Measurements from ENCODE around the gene ART1.

Gene ART1

DNA sequence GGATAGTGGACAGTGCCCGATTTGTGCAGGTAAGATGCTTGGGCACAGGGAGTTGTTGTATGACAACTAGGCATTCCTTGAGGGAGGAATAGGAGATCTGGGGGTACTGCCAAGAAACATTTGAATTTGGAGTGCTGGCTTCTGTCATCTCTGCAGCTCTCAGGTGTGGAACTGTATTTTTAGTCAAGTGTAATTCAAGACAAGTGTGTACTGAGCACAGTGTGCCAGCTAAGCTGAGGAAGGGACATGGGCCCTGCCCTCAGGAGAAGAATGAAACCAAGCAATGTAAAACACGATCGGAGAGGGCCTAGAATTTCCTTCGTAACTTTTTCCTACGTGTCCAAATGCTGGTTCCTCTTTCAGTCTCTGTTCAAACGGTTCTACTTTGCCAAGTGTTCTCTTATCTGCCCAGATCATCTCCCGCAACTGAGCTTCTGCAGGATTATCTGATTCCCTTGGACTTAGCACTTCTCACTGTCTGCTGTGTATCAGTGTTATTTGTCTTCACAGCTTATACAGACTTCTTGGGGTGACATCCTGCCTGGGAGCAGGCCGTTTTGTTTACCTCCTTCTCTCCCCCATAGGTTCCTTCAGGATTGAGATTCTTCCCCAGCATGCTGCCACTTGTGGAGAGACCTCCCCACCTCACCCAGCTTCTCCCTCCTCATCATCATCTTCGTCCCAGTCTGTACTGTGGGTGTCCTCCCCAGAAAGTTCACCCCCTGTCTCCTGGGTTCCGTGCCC lies 30.8 kb upstream of the ART1 start:
- Histone ChIP-seq H3K4me3 (ENCODE audit: low read depth in 1 of 2, low read length in 2 of 2) (no peak overlapping the region), H3K36me3 (ENCODE audit: control insufficient read depth in 1 of 2, insufficient read depth in 2 of 2, low read length in 2 of 2) (no peaks in the 10 kb centered on the region), H3K27ac (ENCODE audit: low read depth, low read length) (no peak overlapping the region), H3K4me1 (ENCODE audit: control insufficient read depth in 1 of 2, insufficient read depth in 2 of 2, low read length in 2 of 2) (peaks cover 0 to 4% of the 10 kb centered on the region in 2 donors), H3K9ac (ENCODE audit: low read depth in 1 of 2, low read length in 2 of 2) (no peak overlapping the region), H3K9me3 (ENCODE audit: control insufficient read depth in 1 of 2, low read length in 2 of 2) (peaks cover 0 to 6% of the 10 kb centered on the region in 2 donors), H3K27me3 (ENCODE audit: control insufficient read depth in 1 of 2, insufficient read depth in 2 of 2, low read length in 2 of 2) (no peaks in the 10 kb centered on the region)

DNA sequence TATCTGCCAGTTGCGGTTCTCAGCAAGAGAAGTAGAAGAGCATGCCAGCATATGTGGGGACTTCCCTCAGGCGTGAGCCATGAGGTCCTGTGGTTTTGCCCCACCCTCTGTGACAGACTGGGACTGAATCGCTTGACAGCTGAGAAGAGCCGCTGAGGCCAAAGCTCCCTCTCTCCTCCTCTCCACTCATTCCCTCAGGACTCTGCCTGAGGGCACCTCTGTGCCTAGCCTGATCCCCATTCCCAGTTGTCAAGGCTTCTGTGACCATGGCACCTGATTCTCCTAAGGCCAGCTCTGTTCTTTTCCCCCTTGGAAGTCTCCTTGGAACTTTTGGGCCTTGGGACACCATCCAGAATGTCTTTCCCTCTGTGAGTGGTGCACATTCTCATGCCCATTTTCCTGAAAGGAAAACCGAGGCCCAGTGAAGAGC lies 30.2 kb upstream of the ART1 start:
- Histone ChIP-seq H3K9me3 (ENCODE audit: control insufficient read depth in 1 of 2, low read length in 2 of 2) (peaks cover 0 to 6% of the 10 kb centered on the region in 2 donors), H3K4me1 (ENCODE audit: control insufficient read depth in 1 of 2, insufficient read depth in 2 of 2, low read length in 2 of 2) (peaks cover 0 to 4% of the 10 kb centered on the region in 2 donors), H3K36me3 (ENCODE audit: control insufficient read depth in 1 of 2, insufficient read depth in 2 of 2, low read length in 2 of 2) (no peaks in the 10 kb centered on the region), H3K9ac (ENCODE audit: low read depth in 1 of 2, low read length in 2 of 2) (no peak overlapping the region), H3K27me3 (ENCODE audit: control insufficient read depth in 1 of 2, insufficient read depth in 2 of 2, low read length in 2 of 2) (no peaks in the 10 kb centered on the region), H3K4me3 (ENCODE audit: low read depth in 1 of 2, low read length in 2 of 2) (no peak overlapping the region), H3K27ac (ENCODE audit: low read depth, low read length) (no peak overlapping the region)

DNA sequence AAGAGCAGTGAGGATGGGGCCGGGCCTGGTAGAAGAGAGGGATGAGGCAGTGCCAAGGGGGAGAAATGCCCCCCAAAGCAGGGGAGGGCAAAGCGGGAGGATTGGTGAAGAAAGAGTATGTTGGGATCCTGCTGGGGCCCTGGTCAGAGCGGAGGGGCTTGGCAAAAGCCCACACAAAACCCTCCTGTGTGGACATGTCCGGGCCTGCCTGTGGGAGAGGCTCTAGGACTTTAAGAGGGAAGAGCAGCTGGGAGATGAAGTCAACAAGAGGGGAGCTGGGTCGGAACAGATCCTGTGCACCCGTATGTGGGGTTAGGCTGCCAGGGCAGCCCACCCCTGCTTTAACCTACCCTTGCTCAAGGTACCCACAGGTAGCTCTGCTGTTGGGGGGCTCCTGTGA lies 28.9 kb upstream of the ART1 start:
- Histone ChIP-seq H3K9me3 (ENCODE audit: control insufficient read depth in 1 of 2, low read length in 2 of 2) (peaks cover 0 to 6% of the 10 kb centered on the region in 2 donors), H3K9ac (ENCODE audit: low read depth in 1 of 2, low read length in 2 of 2) (no peak overlapping the region), H3K27me3 (ENCODE audit: control insufficient read depth in 1 of 2, insufficient read depth in 2 of 2, low read length in 2 of 2) (no peaks in the 10 kb centered on the region), H3K36me3 (ENCODE audit: control insufficient read depth in 1 of 2, insufficient read depth in 2 of 2, low read length in 2 of 2) (no peaks in the 10 kb centered on the region), H3K4me3 (ENCODE audit: low read depth in 1 of 2, low read length in 2 of 2) (no peak overlapping the region), H3K4me1 (ENCODE audit: control insufficient read depth in 1 of 2, insufficient read depth in 2 of 2, low read length in 2 of 2) (peaks cover 0 to 4% of the 10 kb centered on the region in 2 donors), H3K27ac (ENCODE audit: low read depth, low read length) (no peak overlapping the region)

DNA sequence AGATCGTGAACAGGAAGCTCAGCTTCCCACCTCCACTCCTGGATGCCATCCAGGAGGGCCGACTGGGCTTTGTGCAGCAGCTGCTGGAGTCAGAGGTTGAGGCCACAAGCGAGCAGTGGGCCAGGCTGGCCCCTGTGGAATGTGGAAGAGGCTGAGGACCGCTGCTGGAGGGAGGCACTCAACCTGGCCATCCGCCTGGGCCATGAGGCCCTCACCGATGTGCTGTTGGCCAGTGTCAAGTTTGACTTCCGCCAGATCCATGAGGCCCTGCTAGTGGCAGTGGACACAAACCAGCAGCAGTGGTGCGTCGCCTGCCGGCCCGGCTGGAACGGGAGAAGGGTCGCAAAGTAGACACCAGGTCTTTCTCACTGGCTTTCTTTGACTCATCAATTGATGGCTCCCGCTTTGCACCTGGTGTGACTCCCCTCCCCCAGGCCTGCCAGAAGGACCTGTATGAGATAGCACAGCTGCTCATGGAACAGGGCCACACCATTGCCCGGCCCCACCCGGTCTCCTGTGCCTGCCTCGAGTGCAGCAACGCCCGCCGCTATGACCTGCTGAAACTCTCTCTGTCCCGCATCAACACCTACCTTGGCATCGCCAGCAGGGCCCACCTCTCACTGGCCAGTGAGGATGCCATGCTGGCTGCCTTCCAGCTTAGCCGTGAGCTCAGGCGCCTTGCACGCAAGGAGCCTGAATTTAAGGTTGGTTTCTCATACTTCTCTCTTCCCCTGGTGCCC lies 28.0 kb upstream of the ART1 start:
- Histone ChIP-seq H3K9ac (ENCODE audit: low read depth in 1 of 2, low read length in 2 of 2) (no peak overlapping the region), H3K27ac (ENCODE audit: low read depth, low read length) (no peak overlapping the region), H3K4me1 (ENCODE audit: control insufficient read depth in 1 of 2, insufficient read depth in 2 of 2, low read length in 2 of 2) (peaks cover 0 to 4% of the 10 kb centered on the region in 2 donors), H3K36me3 (ENCODE audit: control insufficient read depth in 1 of 2, insufficient read depth in 2 of 2, low read length in 2 of 2) (no peaks in the 10 kb centered on the region), H3K4me3 (ENCODE audit: low read depth in 1 of 2, low read length in 2 of 2) (no peak overlapping the region), H3K27me3 (ENCODE audit: control insufficient read depth in 1 of 2, insufficient read depth in 2 of 2, low read length in 2 of 2) (no peaks in the 10 kb centered on the region), H3K9me3 (ENCODE audit: control insufficient read depth in 1 of 2, low read length in 2 of 2) (peaks cover 0 to 6% of the 10 kb centered on the region in 2 donors)

DNA sequence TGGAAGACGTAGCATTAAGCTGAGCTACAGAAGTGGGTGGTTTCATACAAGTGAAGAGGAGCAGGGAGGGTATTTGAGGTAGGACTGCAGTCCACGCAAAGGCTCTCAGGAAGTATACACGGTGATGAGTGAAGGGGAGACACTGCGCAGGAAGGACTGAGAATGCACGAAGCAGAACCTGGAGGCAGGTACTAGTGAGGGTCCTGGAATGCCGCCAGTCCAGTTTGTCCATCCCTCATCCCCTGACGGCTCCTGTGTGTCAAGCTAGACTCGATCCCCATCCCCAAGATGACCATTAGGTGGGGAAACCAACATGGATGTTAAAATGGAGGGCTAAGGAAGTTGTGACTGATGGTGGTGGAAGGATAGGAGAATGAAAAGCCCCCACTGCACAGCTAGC lies 26.9 kb upstream of the ART1 start:
- Histone ChIP-seq H3K36me3 (ENCODE audit: control insufficient read depth in 1 of 2, insufficient read depth in 2 of 2, low read length in 2 of 2) (no peaks in the 10 kb centered on the region), H3K4me3 (ENCODE audit: low read depth in 1 of 2, low read length in 2 of 2) (no peak overlapping the region), H3K9ac (ENCODE audit: low read depth in 1 of 2, low read length in 2 of 2) (no peak overlapping the region), H3K27ac (ENCODE audit: low read depth, low read length) (no peak overlapping the region), H3K9me3 (ENCODE audit: control insufficient read depth in 1 of 2, low read length in 2 of 2) (no peaks in the 10 kb centered on the region), H3K27me3 (ENCODE audit: control insufficient read depth in 1 of 2, insufficient read depth in 2 of 2, low read length in 2 of 2) (no peaks in the 10 kb centered on the region), H3K4me1 (ENCODE audit: control insufficient read depth in 1 of 2, insufficient read depth in 2 of 2, low read length in 2 of 2) (peaks cover 0 to 4% of the 10 kb centered on the region in 2 donors)

DNA sequence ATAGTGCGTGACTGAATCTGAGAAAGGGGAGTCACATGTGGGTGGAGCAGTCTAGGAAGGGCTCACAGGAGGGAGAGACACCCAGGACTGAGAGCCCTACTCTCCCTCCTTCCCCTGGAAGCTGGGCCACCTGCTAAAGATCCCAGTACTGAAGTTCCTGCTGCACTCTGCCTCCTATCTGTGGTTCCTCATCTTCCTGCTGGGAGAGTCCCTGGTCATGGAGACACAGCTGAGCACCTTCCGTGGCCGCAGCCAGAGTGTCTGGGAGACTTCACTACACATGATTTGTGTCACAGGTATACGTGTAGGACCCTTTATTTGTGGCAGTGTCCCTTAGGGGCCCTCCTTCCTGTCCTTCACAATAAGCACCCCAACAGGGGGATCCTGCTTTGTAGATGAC lies 22.4 kb upstream of the ART1 start:
- H3K36me3 ChIP-seq (ENCODE audit: control insufficient read depth in 1 of 2, insufficient read depth in 2 of 2, low read length in 2 of 2): no peaks in the 10 kb centered on the region
- H3K27me3 ChIP-seq (ENCODE audit: control insufficient read depth in 1 of 2, insufficient read depth in 2 of 2, low read length in 2 of 2): no peaks in the 10 kb centered on the region
- H3K4me1 ChIP-seq (ENCODE audit: control insufficient read depth in 1 of 2, insufficient read depth in 2 of 2, low read length in 2 of 2): no peaks in the 10 kb centered on the region
- no peaks in the 10 kb centered on the region for H3K9me3 ChIP-seq (ENCODE audit: control insufficient read depth in 1 of 2, low read length in 2 of 2)
- H3K9ac ChIP-seq (ENCODE audit: low read depth in 1 of 2, low read length in 2 of 2): no peak overlapping the region
- no peak overlapping the region for H3K27ac ChIP-seq (ENCODE audit: low read depth, low read length)
- H3K4me3 ChIP-seq (ENCODE audit: low read depth in 1 of 2, low read length in 2 of 2): no peak overlapping the region

DNA sequence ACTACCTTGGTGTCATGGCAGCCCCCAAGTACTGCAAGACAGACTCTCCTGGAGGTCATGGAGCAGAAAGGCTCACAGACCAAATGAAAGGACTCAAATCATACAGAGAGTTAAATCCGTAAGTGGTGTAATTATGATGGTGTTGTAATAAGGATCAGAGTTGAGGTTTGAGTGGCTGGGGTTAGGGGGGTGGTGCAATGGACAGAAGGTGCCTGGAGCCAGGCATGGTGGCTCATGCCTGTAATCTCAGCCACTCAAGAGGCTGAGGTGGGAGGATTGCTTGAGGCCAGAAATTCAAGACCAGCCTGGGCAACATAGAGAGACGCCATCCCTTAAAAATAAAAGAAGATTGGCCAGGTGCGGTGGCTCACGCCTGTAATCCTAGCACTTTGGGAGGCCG lies 21.8 kb upstream of the ART1 start:
- H3K4me1 ChIP-seq (ENCODE audit: control insufficient read depth in 1 of 2, insufficient read depth in 2 of 2, low read length in 2 of 2): no peaks in the 10 kb centered on the region
- H3K36me3 ChIP-seq (ENCODE audit: control insufficient read depth in 1 of 2, insufficient read depth in 2 of 2, low read length in 2 of 2): no peaks in the 10 kb centered on the region
- no peak overlapping the region for H3K27ac ChIP-seq (ENCODE audit: low read depth, low read length)
- H3K9me3 ChIP-seq (ENCODE audit: control insufficient read depth in 1 of 2, low read length in 2 of 2): no peaks in the 10 kb centered on the region
- no peak overlapping the region for H3K4me3 ChIP-seq (ENCODE audit: low read depth in 1 of 2, low read length in 2 of 2)
- no peak overlapping the region for H3K9ac ChIP-seq (ENCODE audit: low read depth in 1 of 2, low read length in 2 of 2)
- H3K27me3 ChIP-seq (ENCODE audit: control insufficient read depth in 1 of 2, insufficient read depth in 2 of 2, low read length in 2 of 2): no peaks in the 10 kb centered on the region

DNA sequence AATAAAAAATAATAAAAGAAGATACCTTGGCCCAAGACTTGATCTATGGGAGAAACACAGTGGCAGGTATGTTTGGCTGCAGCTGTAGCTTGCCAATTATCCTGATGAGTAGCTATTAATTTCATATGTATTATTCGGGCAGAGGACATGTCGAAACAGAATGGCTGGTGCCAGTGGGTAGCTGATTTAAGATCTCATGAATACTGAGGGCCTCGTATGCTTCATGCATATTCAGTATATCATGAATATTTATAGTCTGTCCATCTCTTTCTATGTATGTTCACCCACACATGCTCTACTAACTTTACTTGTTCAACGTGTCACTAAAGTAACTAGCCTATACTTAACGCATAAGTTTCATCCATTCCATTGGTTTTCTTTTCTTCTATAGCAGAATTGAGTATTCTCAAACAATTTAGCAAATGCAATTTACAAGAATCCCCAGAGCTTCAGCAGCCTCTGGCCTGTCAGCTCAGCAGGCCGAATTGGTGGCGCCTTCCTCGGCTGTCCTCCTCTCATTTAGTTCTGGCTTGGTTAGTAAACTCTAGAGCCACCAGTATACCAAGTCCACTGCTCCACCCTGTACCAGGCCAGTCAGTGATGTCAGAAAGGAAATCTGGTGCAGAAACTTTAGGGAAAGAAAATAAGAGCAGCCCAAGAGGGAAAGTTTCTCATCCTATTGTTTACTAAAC lies 21.0 kb upstream of the ART1 start:
- Histone ChIP-seq H3K9ac (ENCODE audit: low read depth in 1 of 2, low read length in 2 of 2) (no peak overlapping the region), H3K36me3 (ENCODE audit: control insufficient read depth in 1 of 2, insufficient read depth in 2 of 2, low read length in 2 of 2) (no peaks in the 10 kb centered on the region), H3K4me1 (ENCODE audit: control insufficient read depth in 1 of 2, insufficient read depth in 2 of 2, low read length in 2 of 2) (no peaks in the 10 kb centered on the region), H3K27me3 (ENCODE audit: control insufficient read depth in 1 of 2, insufficient read depth in 2 of 2, low read length in 2 of 2) (no peaks in the 10 kb centered on the region), H3K27ac (ENCODE audit: low read depth, low read length) (no peak overlapping the region), H3K4me3 (ENCODE audit: low read depth in 1 of 2, low read length in 2 of 2) (no peak overlapping the region), H3K9me3 (ENCODE audit: control insufficient read depth in 1 of 2, low read length in 2 of 2) (no peaks in the 10 kb centered on the region)

DNA sequence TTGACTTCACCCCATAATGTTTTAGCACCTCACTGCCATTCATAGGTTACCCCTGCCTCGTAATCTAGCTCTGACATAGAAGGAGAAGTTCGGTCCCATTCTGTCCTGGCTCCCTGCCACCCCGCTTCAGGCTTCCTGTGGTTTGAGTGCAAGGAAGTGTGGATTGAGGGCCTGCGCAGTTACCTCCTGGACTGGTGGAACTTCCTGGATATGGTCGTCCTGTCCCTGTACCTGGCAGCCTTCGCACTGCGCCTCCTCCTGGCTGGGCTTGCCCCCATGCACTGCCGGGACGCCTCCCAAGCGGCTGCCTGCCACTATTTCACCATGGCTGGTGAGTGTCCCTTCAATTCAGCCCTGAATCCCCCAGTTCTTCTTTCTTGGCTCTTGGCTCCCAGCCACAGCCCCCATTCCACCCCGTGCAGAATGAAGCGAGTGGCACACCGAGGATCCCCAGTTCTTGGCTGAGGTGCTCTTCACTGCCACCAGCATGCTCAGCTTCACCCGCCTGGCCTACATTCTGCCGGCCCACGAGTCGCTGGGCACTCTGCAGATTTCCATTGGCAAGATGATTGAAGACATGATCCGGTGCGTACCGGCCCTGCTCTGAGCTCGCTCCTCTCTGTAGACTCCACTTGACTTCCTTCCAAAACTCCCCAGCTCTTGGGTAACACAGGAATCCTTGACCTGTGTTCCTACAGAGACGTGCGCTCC lies 18.5 kb upstream of the ART1 start:
- no peak overlapping the region for H3K4me3 ChIP-seq (ENCODE audit: low read depth in 1 of 2, low read length in 2 of 2)
- no peaks in the 10 kb centered on the region for H3K36me3 ChIP-seq (ENCODE audit: control insufficient read depth in 1 of 2, insufficient read depth in 2 of 2, low read length in 2 of 2)

More for the DNA sequence above, 18.5 kb upstream of the ART1 start:
- Histone ChIP-seq H3K27ac (ENCODE audit: low read depth, low read length) (no peak overlapping the region), H3K4me1 (ENCODE audit: control insufficient read depth in 1 of 2, insufficient read depth in 2 of 2, low read length in 2 of 2) (no peaks in the 10 kb centered on the region), H3K9ac (ENCODE audit: low read depth in 1 of 2, low read length in 2 of 2) (no peak overlapping the region), H3K9me3 (ENCODE audit: control insufficient read depth in 1 of 2, low read length in 2 of 2) (no peaks in the 10 kb centered on the region), H3K27me3 (ENCODE audit: control insufficient read depth in 1 of 2, insufficient read depth in 2 of 2, low read length in 2 of 2) (no peaks in the 10 kb centered on the region)

Data from duodenal mucosa (tissue), 2 donors.